HEK293 (cell line): Measurements from ENCODE around the gene SELENOP.

Experiments
- HOXA7 ChIP-seq: sonication (generic); formaldehyde crosslinking; IDR thresholded peaks from 2 replicates; pipeline ENCODE4 v1.8.1; 2022; ENCODE audit warnings: missing genetic modification reagents, borderline replicate concordance
- TF ChIP-seq, protein P1 (sequence below): fragments of 450-650 bp; formaldehyde crosslinking; IDR thresholded peaks from 2 replicates; pipeline ENCODE4 v1.5.1; 2016; ENCODE audit warnings: missing biosample characterization, missing genetic modification characterization
- TF ChIP-seq, protein P2 (sequence below): fragments of 450-650 bp; formaldehyde crosslinking; IDR thresholded peaks from 2 replicates; pipeline ENCODE4 v1.5.1; 2016; ENCODE audit warnings: missing biosample characterization, missing genetic modification characterization
- TF ChIP-seq, protein P3 (sequence below): sonication (generic); formaldehyde crosslinking; IDR thresholded peaks from 2 replicates; pipeline ENCODE4 v1.8.1; 2022; ENCODE audit warnings: mild to moderate bottlenecking, moderate library complexity, missing genetic modification reagents

DNA sequence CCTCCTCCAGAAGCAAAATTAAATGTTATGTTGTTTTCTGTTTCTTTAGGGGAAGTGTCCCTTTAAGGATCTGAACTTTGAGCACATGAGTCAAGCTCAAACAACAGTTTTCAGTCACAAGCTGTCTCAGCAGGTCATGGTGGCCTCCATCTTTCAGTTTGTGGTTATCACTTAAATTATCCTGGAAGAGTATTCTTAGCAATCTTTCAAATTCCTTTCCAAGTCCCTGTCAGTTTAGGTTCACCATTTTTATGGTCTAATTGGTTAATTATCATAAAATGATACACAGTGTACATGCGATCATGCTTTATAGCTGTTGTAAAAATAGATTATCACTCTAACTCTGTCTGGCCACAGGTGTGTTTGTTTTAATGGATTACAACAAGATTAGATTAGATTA, 43.1 kb upstream of the SELENOP start:
- TF ChIP-seq, protein P1, sequence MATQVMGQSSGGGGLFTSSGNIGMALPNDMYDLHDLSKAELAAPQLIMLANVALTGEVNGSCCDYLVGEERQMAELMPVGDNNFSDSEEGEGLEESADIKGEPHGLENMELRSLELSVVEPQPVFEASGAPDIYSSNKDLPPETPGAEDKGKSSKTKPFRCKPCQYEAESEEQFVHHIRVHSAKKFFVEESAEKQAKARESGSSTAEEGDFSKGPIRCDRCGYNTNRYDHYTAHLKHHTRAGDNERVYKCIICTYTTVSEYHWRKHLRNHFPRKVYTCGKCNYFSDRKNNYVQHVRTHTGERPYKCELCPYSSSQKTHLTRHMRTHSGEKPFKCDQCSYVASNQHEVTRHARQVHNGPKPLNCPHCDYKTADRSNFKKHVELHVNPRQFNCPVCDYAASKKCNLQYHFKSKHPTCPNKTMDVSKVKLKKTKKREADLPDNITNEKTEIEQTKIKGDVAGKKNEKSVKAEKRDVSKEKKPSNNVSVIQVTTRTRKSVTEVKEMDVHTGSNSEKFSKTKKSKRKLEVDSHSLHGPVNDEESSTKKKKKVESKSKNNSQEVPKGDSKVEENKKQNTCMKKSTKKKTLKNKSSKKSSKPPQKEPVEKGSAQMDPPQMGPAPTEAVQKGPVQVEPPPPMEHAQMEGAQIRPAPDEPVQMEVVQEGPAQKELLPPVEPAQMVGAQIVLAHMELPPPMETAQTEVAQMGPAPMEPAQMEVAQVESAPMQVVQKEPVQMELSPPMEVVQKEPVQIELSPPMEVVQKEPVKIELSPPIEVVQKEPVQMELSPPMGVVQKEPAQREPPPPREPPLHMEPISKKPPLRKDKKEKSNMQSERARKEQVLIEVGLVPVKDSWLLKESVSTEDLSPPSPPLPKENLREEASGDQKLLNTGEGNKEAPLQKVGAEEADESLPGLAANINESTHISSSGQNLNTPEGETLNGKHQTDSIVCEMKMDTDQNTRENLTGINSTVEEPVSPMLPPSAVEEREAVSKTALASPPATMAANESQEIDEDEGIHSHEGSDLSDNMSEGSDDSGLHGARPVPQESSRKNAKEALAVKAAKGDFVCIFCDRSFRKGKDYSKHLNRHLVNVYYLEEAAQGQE (tag by site-specific recombination), result no peak
- TF ChIP-seq, protein P2, sequence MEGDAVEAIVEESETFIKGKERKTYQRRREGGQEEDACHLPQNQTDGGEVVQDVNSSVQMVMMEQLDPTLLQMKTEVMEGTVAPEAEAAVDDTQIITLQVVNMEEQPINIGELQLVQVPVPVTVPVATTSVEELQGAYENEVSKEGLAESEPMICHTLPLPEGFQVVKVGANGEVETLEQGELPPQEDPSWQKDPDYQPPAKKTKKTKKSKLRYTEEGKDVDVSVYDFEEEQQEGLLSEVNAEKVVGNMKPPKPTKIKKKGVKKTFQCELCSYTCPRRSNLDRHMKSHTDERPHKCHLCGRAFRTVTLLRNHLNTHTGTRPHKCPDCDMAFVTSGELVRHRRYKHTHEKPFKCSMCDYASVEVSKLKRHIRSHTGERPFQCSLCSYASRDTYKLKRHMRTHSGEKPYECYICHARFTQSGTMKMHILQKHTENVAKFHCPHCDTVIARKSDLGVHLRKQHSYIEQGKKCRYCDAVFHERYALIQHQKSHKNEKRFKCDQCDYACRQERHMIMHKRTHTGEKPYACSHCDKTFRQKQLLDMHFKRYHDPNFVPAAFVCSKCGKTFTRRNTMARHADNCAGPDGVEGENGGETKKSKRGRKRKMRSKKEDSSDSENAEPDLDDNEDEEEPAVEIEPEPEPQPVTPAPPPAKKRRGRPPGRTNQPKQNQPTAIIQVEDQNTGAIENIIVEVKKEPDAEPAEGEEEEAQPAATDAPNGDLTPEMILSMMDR (tag by site-specific recombination), result no peak
- no peak for TF ChIP-seq HOXA7 (CRISPR knock-in tag)
- TF ChIP-seq, protein P3, sequence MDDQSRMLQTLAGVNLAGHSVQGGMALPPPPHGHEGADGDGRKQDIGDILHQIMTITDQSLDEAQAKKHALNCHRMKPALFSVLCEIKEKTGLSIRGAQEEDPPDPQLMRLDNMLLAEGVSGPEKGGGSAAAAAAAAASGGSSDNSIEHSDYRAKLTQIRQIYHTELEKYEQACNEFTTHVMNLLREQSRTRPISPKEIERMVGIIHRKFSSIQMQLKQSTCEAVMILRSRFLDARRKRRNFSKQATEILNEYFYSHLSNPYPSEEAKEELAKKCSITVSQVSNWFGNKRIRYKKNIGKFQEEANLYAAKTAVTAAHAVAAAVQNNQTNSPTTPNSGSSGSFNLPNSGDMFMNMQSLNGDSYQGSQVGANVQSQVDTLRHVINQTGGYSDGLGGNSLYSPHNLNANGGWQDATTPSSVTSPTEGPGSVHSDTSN (CRISPR knock-in tag), result no peak
